Osteocyte (in vitro differentiated cells): ENCODE data around the gene CGREF1. TPM values are rescaled to one million over a fixed set of nuclear protein-coding genes. Genes with fewer than 3 reads are reported as not detected.
A peak's percentile ranks its signal among the peaks of the same experiment; 100 is the strongest.
"Not testable (repeated sequence)": the region's sequence is repeated elsewhere in the genome, so short reads cannot be mapped to it uniquely, and the experiment has no call there.

ENCODE experiments used
- DNase-seq: peaks from one replicate; pipeline ENCODE4 v3.0.0; 2021; ENCODE audit warnings: mixed read lengths; ENCODE audit not compliant: unreplicated experiment; ENCODE audit errors: extremely low spot score
- H3K27ac Mint-ChIP-seq: one replicate; pipeline ENCODE4 v1.8.0; 2021; ENCODE audit warnings: mild to moderate bottlenecking, mixed read lengths; ENCODE audit not compliant: unreplicated experiment
- H3K27me3 Mint-ChIP-seq: one replicate; pipeline ENCODE4 v1.8.0; 2021; ENCODE audit warnings: mixed read lengths; ENCODE audit not compliant: unreplicated experiment
- H3K36me3 Mint-ChIP-seq: one replicate; pipeline ENCODE4 v1.8.0; 2021; ENCODE audit warnings: mixed read lengths; ENCODE audit not compliant: unreplicated experiment
- H3K4me1 Mint-ChIP-seq: one replicate; pipeline ENCODE4 v1.8.0; 2021; ENCODE audit warnings: mixed read lengths; ENCODE audit not compliant: unreplicated experiment
- H3K4me3 Mint-ChIP-seq: one replicate; pipeline ENCODE4 v1.8.0; 2021; ENCODE audit warnings: mild to moderate bottlenecking, moderate library complexity, mixed read lengths; ENCODE audit not compliant: unreplicated experiment
- H3K9me3 Mint-ChIP-seq: one replicate; pipeline ENCODE4 v1.8.0; 2021; ENCODE audit warnings: mixed read lengths; ENCODE audit not compliant: unreplicated experiment
- CTCF ChIP-seq: fragments of 200-600 bp; sonication (generic); IDR thresholded peaks from 2 replicates; pipeline ENCODE4 v1.5.0; 2021; ENCODE audit warnings: antibody characterized with exemption, mild to moderate bottlenecking, moderate library complexity
- total RNA-seq: library from RNA; stranded (reverse); gene quantifications from 2 replicates; pipeline ENCODE4 v1.2.1, GENCODE V29; 2021

CGREF1 gene
- total RNA-seq, 1 donor from 2014 or later = 1.9 TPM

GRCh38 chr2:27115519-27115918, 3.4 kb downstream of the CGREF1 start:
- DNase-seq = no peak
- H3K27me3 Mint-ChIP-seq = peaks cover 46% of the 10 kb centered on the region
- no peaks in the 10 kb centered on the region for H3K9me3 Mint-ChIP-seq
- H3K4me1 Mint-ChIP-seq = peaks cover 8% of the 10 kb centered on the region
- H3K4me3 Mint-ChIP-seq = no peak overlapping the region
- TF ChIP-seq CTCF = no peak
- no peak overlapping the region for H3K27ac Mint-ChIP-seq
- no peaks in the 10 kb centered on the region for H3K36me3 Mint-ChIP-seq

- peak; percentile 83 for DNase-seq
- H3K9me3 Mint-ChIP-seq, H3K27ac Mint-ChIP-seq, H3K4me3 Mint-ChIP-seq, H3K4me1 Mint-ChIP-seq, H3K36me3 Mint-ChIP-seq: not testable (repeated sequence)
- H3K27me3 Mint-ChIP-seq = peaks cover 37% of the 10 kb centered on the region
Measured at GRCh38 chr2:27111392-27112078, 7.4 kb downstream of the CGREF1 start.

GRCh38 chr2:27110603-27111352, 8.2 kb downstream of the CGREF1 start:
- not testable (repeated sequence) for H3K36me3 Mint-ChIP-seq, H3K4me1 Mint-ChIP-seq, DNase-seq, H3K4me3 Mint-ChIP-seq, H3K9me3 Mint-ChIP-seq, H3K27ac Mint-ChIP-seq
- H3K27me3 Mint-ChIP-seq = peaks cover 37% of the 10 kb centered on the region

GRCh38 chr2:27109083-27109482, 9.8 kb downstream of the CGREF1 start:
- Mint-ChIP-seq H3K4me3 (no peak overlapping the region), H3K27me3 (peaks cover 31% of the 10 kb centered on the region), H3K4me1 (peaks cover 2% of the 10 kb centered on the region), H3K27ac (no peak overlapping the region), H3K9me3 (no peaks in the 10 kb centered on the region), H3K36me3 (no peaks in the 10 kb centered on the region)
- no peak for DNase-seq
- no peak for TF ChIP-seq CTCF

GRCh38 chr2:27108221-27108620, 10.7 kb downstream of the CGREF1 start:
- peaks cover 31% of the 10 kb centered on the region for H3K27me3 Mint-ChIP-seq
- DNase-seq = no peak
- TF ChIP-seq CTCF = no peak

GRCh38 chr2:27105981-27106380, 12.9 kb downstream of the CGREF1 start:
- Mint-ChIP-seq H3K4me3 (no peak overlapping the region), H3K4me1 (peaks cover 2% of the 10 kb centered on the region), H3K9me3 (no peaks in the 10 kb centered on the region), H3K27ac (no peak overlapping the region), H3K27me3 (peaks cover 30% of the 10 kb centered on the region), H3K36me3 (no peaks in the 10 kb centered on the region)
- DNase-seq = no peak
- TF ChIP-seq CTCF = no peak

More at GRCh38 chr2:27108221-27108620, 10.7 kb downstream of the CGREF1 start:
- H3K4me1 Mint-ChIP-seq = peaks cover 2% of the 10 kb centered on the region
- H3K27ac Mint-ChIP-seq = no peak overlapping the region
- no peak overlapping the region for H3K4me3 Mint-ChIP-seq
- H3K9me3 Mint-ChIP-seq = no peaks in the 10 kb centered on the region
- H3K36me3 Mint-ChIP-seq = no peaks in the 10 kb centered on the region
